Panc1 (cell line): ENCODE results near the gene MACROD2. TPM values are rescaled to one million over a fixed set of nuclear protein-coding genes. Genes with fewer than 3 reads are reported as not detected.

Source experiments
- ATAC-seq: fragments of 200-7000 bp; cut with Tn5 transposase; 2 replicates; pipeline ENCODE4 v1.9.1; 2020; ENCODE audit warnings: mild to moderate bottlenecking, moderate library complexity
- BruUV-seq: library from RNA; stranded (reverse); fragments of 400-500 nt; replicated peaks from 2 replicates; lab custom pipeline; 2021; lab: Mats Ljungman, UMichigan
- CTCF ChIA-PET: fragments of 300-600 bp; sonication (Branson Sonifier 250); formaldehyde crosslinking; loops from one replicate; lab custom pipeline; 2022; ENCODE audit warnings: antibody characterized with exemption; lab: Charles Lee
- POLR2A ChIA-PET: fragments of 300-600 bp; sonication (Branson Sonifier 250); formaldehyde crosslinking; loops from one replicate; lab custom pipeline; 2022; ENCODE audit warnings: antibody characterized with exemption; lab: Charles Lee
- DNase-seq: peaks from one replicate; pipeline ENCODE4 v3.0.0-alpha.2; 2010; ENCODE audit warnings: low read depth, low spot score
- H3K27ac ChIP-seq: 2 replicates; pipeline ENCODE4 v1.5.1; 2011; ENCODE audit warnings: mild to moderate bottlenecking, low read length, inconsistent platforms
- H3K27me3 ChIP-seq: fragments of 200-500 bp; sonication (Bioruptor generic); 2 replicates; pipeline ENCODE4 v1.6.0; 2014; ENCODE audit warnings: low read length, inconsistent platforms; ENCODE audit not compliant: control insufficient read depth, insufficient read depth
- H3K36me3 ChIP-seq: fragments of 200-500 bp; sonication (Bioruptor generic); 2 replicates; pipeline ENCODE4 v1.5.1; 2014; ENCODE audit warnings: inconsistent platforms, mild to moderate bottlenecking, low read length, moderate library complexity; ENCODE audit not compliant: control insufficient read depth, insufficient read depth
- H3K4me1 ChIP-seq: 2 replicates; pipeline ENCODE4 v1.5.1; 2011; ENCODE audit warnings: inconsistent platforms, mild to moderate bottlenecking, low read length, moderate library complexity; ENCODE audit not compliant: control insufficient read depth, insufficient read depth
- H3K4me3 ChIP-seq, 2 experiments: 2 replicates each; pipeline ENCODE4 v1.5.1; 2011 to 2012; ENCODE audit warnings: low read depth in 2 of 2, low read length in 2 of 2, mild to moderate bottlenecking in 2 of 2, inconsistent platforms in 1 of 2, moderate library complexity in 1 of 2
- H3K9me3 ChIP-seq: fragments of 200-500 bp; sonication (Bioruptor generic); 2 replicates; pipeline ENCODE4 v1.5.1; 2014; ENCODE audit warnings: low read depth, mild to moderate bottlenecking, inconsistent platforms, low read length, moderate library complexity; ENCODE audit not compliant: control insufficient read depth, insufficient read depth
- POLR2AphosphoS5 ChIP-seq: IDR thresholded peaks from 2 replicates; pipeline ENCODE4 v1.6.1; 2012; ENCODE audit warnings: mild to moderate bottlenecking, low read depth, low read length, moderate library complexity
- SIN3A ChIP-seq: IDR thresholded peaks from 2 replicates; pipeline ENCODE4 v1.6.1; 2012; ENCODE audit warnings: low read depth, mild to moderate bottlenecking, low read length, moderate library complexity, borderline replicate concordance; ENCODE audit not compliant: insufficient read depth
- TCF7L2 ChIP-seq: IDR thresholded peaks from 2 replicates; pipeline ENCODE4 v1.6.1; 2011; ENCODE audit warnings: mild to moderate bottlenecking, low read depth, low read length, inconsistent platforms
- in situ Hi-C: cut with HindIII; loops from 2 replicates; pipeline ENCODE4 v1.10.0; 2016; ENCODE audit warnings: low sequenced_read_pairs, low pct_unique_long_range_greater_than_20kb
- intact Hi-C: fragments of 100-400 bp; cut with micrococcal nuclease; formaldehyde crosslinking; loops from one replicate; pipeline ENCODE4 v1.10.0; 2022; ENCODE audit not compliant: unreplicated experiment
- total RNA-seq: library from RNA; stranded (reverse); gene quantifications from one replicate; pipeline ENCODE4 v1.2.1, GENCODE V29; 2021; ENCODE audit not compliant: unreplicated experiment
- TF ChIP-seq, protein P1 (sequence below): fragments of 450-650 bp; IDR thresholded peaks from 2 replicates; pipeline ENCODE4 v1.5.1; 2017; ENCODE audit warnings: mild to moderate bottlenecking
- TF ChIP-seq, protein P2 (sequence below), 2 experiments: IDR thresholded peaks; 2 replicates each; pipeline ENCODE4 v1.6.1; 2011 to 2012; ENCODE audit warnings: low read depth in 2 of 2, control low read depth in 1 of 2, low read length in 1 of 2, mild to moderate bottlenecking in 1 of 2, moderate library complexity in 1 of 2; ENCODE audit not compliant: insufficient read depth in 1 of 2

MACROD2 gene
- total RNA-seq, 1 experiment from 2014 or later: 1.2 TPM

GRCh38 chr20:14491436-14491835, 496.1 kb downstream of the MACROD2 start:
- Histone ChIP-seq H3K4me3 (no peak overlapping the region), H3K27ac (no peak overlapping the region), H3K4me1 (no peaks in the 10 kb centered on the region), H3K27me3 (no peaks in the 10 kb centered on the region), H3K36me3 (no peaks in the 10 kb centered on the region), H3K9me3 (no peaks in the 10 kb centered on the region)
- intact Hi-C loops (no loop called here), in situ Hi-C loops (no loop called here)
- CTCF ChIA-PET: no interaction called here
- no TSS peak for BruUV-seq
- DNase-seq (no peak), ATAC-seq (no peak)
- TF ChIP-seq POLR2AphosphoS5 (no peak), TCF7L2 (no peak), SIN3A (no peak)
- TF ChIP-seq, protein P1, sequence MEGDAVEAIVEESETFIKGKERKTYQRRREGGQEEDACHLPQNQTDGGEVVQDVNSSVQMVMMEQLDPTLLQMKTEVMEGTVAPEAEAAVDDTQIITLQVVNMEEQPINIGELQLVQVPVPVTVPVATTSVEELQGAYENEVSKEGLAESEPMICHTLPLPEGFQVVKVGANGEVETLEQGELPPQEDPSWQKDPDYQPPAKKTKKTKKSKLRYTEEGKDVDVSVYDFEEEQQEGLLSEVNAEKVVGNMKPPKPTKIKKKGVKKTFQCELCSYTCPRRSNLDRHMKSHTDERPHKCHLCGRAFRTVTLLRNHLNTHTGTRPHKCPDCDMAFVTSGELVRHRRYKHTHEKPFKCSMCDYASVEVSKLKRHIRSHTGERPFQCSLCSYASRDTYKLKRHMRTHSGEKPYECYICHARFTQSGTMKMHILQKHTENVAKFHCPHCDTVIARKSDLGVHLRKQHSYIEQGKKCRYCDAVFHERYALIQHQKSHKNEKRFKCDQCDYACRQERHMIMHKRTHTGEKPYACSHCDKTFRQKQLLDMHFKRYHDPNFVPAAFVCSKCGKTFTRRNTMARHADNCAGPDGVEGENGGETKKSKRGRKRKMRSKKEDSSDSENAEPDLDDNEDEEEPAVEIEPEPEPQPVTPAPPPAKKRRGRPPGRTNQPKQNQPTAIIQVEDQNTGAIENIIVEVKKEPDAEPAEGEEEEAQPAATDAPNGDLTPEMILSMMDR: no peak
- TF ChIP-seq, protein P2, sequence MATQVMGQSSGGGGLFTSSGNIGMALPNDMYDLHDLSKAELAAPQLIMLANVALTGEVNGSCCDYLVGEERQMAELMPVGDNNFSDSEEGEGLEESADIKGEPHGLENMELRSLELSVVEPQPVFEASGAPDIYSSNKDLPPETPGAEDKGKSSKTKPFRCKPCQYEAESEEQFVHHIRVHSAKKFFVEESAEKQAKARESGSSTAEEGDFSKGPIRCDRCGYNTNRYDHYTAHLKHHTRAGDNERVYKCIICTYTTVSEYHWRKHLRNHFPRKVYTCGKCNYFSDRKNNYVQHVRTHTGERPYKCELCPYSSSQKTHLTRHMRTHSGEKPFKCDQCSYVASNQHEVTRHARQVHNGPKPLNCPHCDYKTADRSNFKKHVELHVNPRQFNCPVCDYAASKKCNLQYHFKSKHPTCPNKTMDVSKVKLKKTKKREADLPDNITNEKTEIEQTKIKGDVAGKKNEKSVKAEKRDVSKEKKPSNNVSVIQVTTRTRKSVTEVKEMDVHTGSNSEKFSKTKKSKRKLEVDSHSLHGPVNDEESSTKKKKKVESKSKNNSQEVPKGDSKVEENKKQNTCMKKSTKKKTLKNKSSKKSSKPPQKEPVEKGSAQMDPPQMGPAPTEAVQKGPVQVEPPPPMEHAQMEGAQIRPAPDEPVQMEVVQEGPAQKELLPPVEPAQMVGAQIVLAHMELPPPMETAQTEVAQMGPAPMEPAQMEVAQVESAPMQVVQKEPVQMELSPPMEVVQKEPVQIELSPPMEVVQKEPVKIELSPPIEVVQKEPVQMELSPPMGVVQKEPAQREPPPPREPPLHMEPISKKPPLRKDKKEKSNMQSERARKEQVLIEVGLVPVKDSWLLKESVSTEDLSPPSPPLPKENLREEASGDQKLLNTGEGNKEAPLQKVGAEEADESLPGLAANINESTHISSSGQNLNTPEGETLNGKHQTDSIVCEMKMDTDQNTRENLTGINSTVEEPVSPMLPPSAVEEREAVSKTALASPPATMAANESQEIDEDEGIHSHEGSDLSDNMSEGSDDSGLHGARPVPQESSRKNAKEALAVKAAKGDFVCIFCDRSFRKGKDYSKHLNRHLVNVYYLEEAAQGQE (IDR thresholded peaks at IDR 0.05; ENCODE audit: insufficient read depth in 1 of 2, low read depth in 2 of 2, low read length in 1 of 2): no peak
- POLR2A ChIA-PET: no interaction called here

GRCh38 chr20:14493408-14493807, 498.1 kb downstream of the MACROD2 start:
- no TSS peak for BruUV-seq
- H3K36me3 ChIP-seq: no peaks in the 10 kb centered on the region
- no peaks in the 10 kb centered on the region for H3K9me3 ChIP-seq
- H3K4me3 ChIP-seq: no peak overlapping the region
- CTCF ChIA-PET: no interaction called here
- TF ChIP-seq SIN3A (no peak), TCF7L2 (no peak), POLR2AphosphoS5 (no peak)
- TF ChIP-seq, protein P2 (IDR thresholded peaks at IDR 0.05; ENCODE audit: insufficient read depth in 1 of 2, low read depth in 2 of 2, low read length in 1 of 2): no peak
- TF ChIP-seq, protein P1: no peak
- H3K27me3 ChIP-seq: no peaks in the 10 kb centered on the region
- in situ Hi-C loops (no loop called here), intact Hi-C loops (no loop called here)
- H3K4me1 ChIP-seq: no peaks in the 10 kb centered on the region
- DNase-seq (no peak), ATAC-seq (no peak)
- POLR2A ChIA-PET: no interaction called here
- no peak overlapping the region for H3K27ac ChIP-seq
